HL-60/S4 treated with retinoic acid at 250 ng/mL for 4 days and 3 days (cell line): ENCODE data around the gene SFTPD.

Experiments used
- in situ Hi-C: fragments of 300-500 bp; cut with MboI; formaldehyde crosslinking; loops from 2 replicates; pipeline ENCODE4 v1.7.0; 2022; ENCODE audit warnings: low sequenced_read_pairs

The SFTPD gene

GRCh38 chr10:79946271-79947082 lies 2.4 kb downstream of the SFTPD start:
- in situ Hi-C loops: loop anchor here (25.0 kb wide), 1 partner anchor 409 kb away; no protein-coding TSS in a partner anchor

- in situ Hi-C loops: loop anchor here (25.0 kb wide), 1 partner anchor 407 kb away; no protein-coding TSS in a partner anchor
Observed at GRCh38 chr10:79944428-79945395, 4.2 kb downstream of the SFTPD start.

GRCh38 chr10:79943871-79944270 lies 5.0 kb downstream of the SFTPD start:
- in situ Hi-C loops: loop anchor here (25.0 kb wide), 1 partner anchor 407 kb away; no protein-coding TSS in a partner anchor

DNA sequence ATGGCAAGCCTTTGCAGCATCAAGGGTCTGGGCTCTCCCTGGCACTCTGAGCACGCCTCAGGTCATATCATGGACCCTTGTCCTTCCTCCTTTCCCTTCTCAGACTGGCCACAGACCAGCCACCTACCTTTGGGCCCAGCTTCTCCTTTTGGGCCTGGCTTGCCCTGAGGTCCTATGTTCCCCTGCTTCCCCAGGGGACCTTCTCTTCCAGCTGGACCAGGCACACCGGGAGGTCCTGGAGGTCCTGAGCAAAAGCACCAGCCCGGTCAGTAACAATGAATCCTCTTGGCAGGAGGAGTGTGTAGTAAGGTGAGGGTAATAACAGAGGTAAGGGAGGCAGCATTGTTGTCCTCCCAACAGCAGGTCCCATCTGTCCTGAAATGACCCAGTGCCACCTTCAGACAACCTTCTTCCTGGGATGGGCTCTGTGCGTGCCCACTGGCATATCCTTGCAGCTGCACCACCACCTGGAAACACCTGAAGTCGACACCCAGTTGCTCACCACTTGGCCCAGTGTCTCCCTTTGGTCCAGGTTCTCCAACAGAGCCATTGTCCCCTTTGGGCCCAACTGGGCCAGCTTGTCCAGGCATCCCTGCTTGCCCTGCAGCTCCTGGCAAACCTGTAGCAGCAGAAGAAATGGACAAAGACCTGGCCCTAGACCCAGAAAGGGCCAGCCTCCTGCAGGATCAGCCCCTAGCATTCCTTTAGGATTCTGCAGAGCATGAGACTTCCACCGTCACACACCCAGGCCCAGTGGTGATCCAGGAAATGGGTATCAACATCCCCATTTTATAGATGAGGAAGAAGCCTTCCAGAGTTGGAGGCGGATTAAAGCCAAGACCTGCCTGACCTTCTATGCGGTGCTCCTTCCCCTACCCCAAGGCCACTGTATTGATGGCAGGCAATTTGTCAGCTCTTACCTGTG lies 6.4 kb downstream of the SFTPD start:
- in situ Hi-C loops: loop anchor here (25.0 kb wide), 1 partner anchor 405 kb away; no protein-coding TSS in a partner anchor

GRCh38 chr10:79941585-79942210 lies 7.2 kb downstream of the SFTPD start:
- in situ Hi-C loops: loop anchor here (25.0 kb wide), 1 partner anchor 404 kb away; no protein-coding TSS in a partner anchor

- in situ Hi-C loops: loop anchor here (25.0 kb wide), 1 partner anchor 404 kb away; no protein-coding TSS in a partner anchor
Observed at GRCh38 chr10:79941146-79941545, 7.8 kb downstream of the SFTPD start.

GRCh38 chr10:79940431-79940830 lies 8.5 kb downstream of the SFTPD start:
- in situ Hi-C loops: loop anchor here (25.0 kb wide), 1 partner anchor 403 kb away; no protein-coding TSS in a partner anchor

- in situ Hi-C loops: loop anchor here (25.0 kb wide), 1 partner anchor 403 kb away; no protein-coding TSS in a partner anchor
Observed at GRCh38 chr10:79939969-79940368, 8.9 kb downstream of the SFTPD start.

DNA sequence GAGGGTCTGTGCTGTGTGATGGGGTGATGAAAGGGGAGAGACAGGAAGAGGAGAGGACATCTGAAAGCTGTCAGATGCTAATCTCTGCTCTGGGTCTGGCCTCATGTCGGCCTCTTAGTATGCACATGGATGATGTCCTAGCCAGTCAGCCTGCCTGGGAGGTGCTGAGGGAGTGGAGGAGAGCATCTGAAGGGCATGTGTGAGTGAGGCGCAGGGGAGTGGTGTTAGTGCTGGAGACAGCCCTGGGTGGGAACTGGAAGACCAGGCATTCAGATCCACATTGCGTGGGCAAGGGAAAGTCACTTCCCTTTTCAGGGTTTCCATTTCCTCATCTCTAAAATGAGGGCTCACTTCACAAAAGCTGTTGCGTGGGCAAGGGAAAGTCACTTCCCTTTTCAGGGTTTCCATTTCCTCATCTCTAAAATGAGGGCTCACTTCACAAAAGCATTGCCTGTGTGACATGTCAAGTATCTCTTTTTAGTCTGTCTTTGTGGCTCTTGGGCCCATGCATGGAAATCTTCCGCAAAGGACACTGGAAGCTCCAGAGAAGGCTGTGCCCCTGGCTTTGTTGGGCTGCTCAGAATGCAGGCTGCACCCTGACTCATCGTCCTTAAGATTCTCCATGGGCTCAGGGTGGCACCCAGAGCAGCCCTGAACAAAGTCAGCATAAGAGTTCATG lies 10.0 kb downstream of the SFTPD start:
- in situ Hi-C loops: loop anchor here (25.0 kb wide), 1 partner anchor 402 kb away; no protein-coding TSS in a partner anchor

DNA sequence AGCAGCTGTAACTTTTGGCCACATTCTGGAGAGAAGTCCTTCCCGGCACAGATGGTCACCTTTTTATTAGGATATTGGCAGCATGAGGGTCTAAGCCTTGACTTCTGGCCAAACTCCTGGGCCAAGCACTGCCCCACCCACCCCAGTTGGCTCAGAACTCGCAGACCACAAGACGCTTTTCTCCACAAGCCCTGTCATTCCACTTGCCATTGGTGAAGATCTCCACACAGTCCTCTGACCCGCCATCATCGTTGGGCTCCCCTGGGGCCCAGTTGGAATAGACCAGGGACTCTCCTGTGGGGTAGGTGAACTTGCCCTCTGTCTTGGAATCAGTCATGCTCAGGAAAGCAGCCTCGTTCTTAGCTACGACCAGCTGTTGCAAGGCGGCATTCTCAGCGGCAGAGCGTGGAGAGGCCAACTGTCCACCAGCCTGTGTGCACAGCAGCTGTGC lies 11.2 kb downstream of the SFTPD start:
- in situ Hi-C loops: loop anchor here (25.0 kb wide), 1 partner anchor 400 kb away; no protein-coding TSS in a partner anchor

GRCh38 chr10:79936625-79937615 lies 12.0 kb downstream of the SFTPD start:
- in situ Hi-C loops: loop anchor here (25.0 kb wide), 1 partner anchor 400 kb away; no protein-coding TSS in a partner anchor

GRCh38 chr10:79933961-79934360 lies 14.9 kb downstream of the SFTPD start:
- in situ Hi-C loops: loop anchor here (25.0 kb wide), 1 partner anchor 397 kb away; no protein-coding TSS in a partner anchor

DNA sequence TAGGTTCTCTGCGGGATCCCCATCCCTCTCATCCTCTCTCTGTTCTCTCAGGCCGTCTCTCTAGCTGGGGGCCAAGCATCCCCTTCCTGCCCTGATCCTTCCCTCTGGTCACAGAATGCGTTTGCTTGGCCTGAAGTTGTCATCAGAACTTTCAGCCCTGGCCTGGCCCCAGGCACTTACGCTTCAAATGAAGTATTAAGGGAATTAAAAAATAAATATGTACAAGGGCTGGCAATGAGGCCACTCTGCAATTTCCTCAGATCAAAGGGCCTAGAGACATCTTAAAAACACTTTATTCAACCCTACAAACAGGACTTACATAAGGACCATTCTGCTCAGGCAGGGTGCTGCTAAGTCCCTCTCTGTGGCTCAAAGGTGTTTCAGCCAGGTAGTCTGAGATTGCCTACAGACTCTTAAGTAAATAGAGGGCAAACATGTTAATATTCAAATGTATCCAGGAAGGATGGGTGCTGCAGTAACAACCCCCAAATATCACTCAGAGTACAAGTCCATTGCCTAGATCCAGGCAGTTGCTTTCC lies 16.0 kb downstream of the SFTPD start:
- in situ Hi-C loops: loop anchor here (25.0 kb wide), 1 partner anchor 396 kb away; no protein-coding TSS in a partner anchor

DNA sequence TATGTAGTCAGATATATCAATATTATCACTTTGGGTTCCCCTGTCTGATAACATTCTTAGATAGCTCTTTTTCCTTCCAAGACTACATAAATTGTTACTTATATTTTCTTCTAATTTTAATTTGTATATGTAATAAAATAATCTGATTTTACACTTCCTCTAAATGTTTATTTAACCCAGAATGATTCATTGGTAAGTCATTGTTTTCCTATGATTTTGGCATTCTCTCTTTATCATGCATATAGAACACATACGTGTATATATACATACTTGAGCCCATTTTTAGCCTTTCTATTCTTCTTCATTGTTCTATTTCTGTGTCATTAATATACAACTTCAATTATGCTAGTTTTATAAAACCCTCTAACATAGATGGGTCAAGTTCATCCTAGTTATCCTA lies 16.6 kb downstream of the SFTPD start:
- in situ Hi-C loops: loop anchor here (25.0 kb wide), 1 partner anchor 395 kb away; no protein-coding TSS in a partner anchor

DNA sequence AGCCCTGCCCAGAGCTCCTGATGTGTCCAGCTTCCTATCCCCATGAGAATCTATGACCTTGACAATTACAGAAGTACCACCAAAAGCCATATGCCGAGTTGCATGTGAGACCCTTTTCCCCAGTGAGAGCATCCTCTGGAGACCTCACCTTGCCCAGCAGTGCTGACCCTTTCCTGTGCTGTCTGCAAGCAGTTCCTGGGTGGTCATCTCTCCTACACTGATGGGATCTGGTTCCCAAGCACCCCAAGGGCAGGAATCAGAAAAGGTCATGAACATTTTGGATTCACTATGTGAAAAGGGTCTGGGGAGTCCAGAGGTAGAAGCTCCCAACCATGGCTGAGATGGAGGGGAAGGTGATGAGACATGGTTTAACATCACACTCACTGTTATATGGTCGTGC lies 18.2 kb downstream of the SFTPD start:
- in situ Hi-C loops: loop anchor here (25.0 kb wide), 1 partner anchor 393 kb away; no protein-coding TSS in a partner anchor

DNA sequence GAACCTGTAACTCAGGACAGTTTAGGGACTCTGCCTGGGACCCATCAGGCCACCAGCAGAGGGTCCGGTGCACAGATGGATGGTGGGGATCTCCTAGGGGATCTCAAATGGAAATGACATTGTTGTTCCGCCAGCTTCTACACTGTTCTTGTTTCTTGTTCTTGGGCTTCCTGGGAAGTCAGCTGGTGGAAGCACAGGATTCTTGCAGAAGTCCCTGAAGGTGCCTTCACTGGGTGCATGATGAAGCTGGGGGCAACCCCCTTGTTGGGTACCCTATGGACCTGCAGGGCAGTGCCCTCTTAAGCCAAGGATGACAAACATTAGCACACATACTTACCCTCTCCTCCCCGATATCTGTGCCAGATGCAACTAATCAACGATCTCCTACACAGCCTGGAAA lies 18.6 kb downstream of the SFTPD start:
- in situ Hi-C loops: loop anchor here (25.0 kb wide), 1 partner anchor 393 kb away; no protein-coding TSS in a partner anchor
